IPS-18c (cell line): ENCODE results near the gene OPA1.
"Not testable (repeated sequence)": the region's sequence is repeated elsewhere in the genome, so short reads cannot be mapped to it uniquely, and the experiment has no call there.

ENCODE experiments used
- H3K4me3 ChIP-seq: 2 replicates; pipeline ENCODE4 v1.7.0; 2013; ENCODE audit warnings: low read depth, mild to moderate bottlenecking, low read length, moderate library complexity; ENCODE audit not compliant: insufficient read depth
- H3K9me3 ChIP-seq: one replicate; pipeline ENCODE4 v1.6.1; 2013; ENCODE audit warnings: mild to moderate bottlenecking, low read length, moderate library complexity; ENCODE audit not compliant: control insufficient read depth, insufficient read depth

OPA1 gene

DNA sequence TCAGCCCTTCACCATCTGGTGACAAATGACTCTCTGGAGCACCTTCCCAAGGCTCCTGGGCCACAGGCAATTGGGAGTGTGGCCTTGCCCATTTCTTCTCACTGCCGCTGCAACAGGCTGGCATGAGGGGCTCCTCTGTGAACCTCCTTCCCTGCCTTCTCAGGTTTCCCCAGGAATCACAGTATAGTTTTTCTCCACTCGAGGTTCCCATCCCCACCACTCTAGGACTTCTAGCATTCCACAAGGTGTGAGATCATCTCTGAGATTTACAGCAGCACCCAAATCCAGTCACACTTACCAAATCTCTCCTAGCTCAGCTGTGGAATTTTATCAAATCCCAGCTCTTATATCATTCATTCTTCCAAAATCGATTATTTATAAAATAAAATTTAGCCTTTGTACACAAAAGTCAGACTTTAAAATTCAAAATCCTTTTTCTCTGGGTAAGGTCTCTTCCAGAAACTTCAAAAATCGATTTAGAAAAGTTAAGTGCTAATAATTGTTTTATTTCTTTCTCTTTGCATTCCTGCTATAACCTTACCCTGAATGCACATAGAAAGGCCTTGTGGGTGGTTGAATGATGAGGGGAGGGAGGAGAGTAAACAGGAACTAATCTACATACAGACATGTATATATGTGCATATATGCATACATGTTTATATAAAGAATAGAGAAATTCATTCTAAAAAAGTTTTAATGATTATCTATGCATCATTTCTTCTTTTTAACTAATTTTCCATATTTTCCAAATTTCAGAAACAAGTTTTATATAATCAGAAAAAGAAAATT is 19.4 kb upstream of the OPA1 start:
- H3K4me3 ChIP-seq = no peak overlapping the region
- no peaks in the 10 kb centered on the region for H3K9me3 ChIP-seq

DNA sequence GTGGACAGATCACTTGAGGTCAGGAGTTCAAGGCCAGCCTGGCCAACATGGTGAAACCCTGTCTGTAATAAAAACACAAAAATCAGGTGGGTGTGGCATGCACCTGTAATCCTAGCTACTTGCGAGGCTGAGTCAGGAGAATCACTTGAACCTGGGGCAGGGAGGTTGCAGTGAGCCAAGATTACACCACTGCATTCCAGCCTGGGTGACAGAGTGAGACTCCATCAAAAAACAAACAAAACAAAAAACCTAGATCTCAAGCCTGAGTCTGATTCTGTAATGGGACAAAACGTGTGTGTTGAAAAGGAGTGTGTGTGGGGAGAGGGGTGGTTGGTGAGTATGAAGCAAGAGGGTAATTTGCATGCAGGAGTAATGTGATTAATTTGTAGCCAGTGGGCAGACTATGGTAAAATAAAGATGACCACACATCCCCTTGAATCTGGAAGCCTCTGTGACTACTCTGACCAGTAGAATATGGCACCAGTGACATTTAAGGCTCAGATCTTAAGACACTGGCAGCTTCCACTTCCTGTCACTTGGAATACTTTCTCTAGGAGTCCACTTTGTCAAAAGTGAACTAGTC is 18.4 kb upstream of the OPA1 start:
- Histone ChIP-seq H3K4me3 (no peak overlapping the region), H3K9me3 (no peaks in the 10 kb centered on the region)

DNA sequence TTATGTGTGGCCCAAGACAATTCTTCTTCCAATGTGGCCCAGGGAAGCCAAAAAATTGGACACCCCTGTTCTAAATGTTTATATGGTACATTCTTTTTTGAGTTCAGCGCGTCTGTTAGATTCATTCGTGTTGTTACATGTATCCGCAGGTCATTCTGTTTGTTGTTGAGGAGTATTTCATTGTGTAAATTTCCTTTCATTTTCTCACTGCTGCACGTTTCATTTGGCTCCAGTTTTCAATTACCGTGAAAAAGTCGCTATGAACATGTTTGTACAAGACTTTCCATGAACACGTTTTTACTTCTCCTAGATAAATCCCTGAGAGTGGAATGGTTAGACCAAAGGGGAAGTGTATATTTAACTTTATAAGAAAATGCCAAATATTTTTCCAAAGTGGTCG is 7.5 kb upstream of the OPA1 start:
- Histone ChIP-seq H3K9me3 (no peaks in the 10 kb centered on the region), H3K4me3 (no peak overlapping the region)

DNA sequence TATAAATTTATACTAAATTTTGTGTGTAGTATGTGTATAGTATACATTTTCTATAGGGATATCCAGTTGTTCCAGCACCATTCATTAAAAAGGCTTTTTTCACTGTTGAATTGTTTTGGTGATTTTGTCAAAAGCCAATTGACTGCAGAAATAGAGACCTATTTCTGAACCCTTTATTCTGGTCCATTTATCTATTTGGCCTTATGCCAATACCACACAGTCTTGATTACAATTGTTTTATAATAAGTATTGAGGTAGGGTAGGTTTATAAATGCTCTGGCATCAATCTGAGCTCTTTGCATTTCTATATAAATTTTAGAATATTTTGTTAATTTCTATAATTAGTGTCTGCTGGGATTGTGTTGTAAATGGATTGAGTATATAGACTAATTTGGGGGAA is 6.5 kb upstream of the OPA1 start:
- Histone ChIP-seq H3K4me3 (no peak overlapping the region), H3K9me3 (no peaks in the 10 kb centered on the region)

DNA sequence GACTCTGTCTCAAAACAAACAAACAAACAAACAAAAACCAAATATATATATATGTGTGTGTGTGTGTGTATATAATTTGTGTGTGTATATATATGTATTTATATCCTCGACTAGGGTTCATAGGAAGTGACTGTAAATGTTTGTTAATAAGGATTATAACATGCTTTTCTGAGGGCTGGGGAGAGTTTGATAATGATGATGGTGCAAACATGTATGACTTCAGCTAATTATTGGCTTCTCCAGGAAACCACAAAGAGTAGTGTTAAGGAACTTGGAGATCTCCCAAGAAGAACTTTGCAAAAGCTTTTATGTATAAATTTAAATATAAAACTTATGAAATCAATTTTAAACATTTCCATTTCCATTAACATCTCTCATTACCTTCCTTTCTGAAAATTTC is 3.9 kb upstream of the OPA1 start:
- no peaks in the 10 kb centered on the region for H3K9me3 ChIP-seq

DNA sequence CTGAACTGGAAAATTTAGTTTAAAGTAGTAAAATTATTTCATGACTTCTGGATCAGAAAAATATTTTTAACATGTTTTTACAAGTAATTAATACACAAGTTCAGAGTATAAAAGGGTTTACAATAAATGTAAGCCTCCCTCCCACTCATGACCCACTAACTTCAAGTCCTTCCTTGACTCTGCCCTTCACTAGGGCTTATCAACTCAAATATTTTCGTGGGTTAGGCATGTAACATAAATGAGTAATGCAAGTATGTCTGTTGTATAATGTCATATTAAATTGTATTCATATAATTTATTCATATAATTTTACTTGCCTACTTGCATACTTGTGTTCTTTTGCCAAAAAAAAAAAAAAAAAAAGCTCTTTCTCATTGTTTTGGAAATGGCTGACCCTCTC is 3.4 kb upstream of the OPA1 start:
- H3K4me3 ChIP-seq = no peak overlapping the region
- no peaks in the 10 kb centered on the region for H3K9me3 ChIP-seq

More for the DNA sequence above, 3.9 kb upstream of the OPA1 start:
- H3K4me3 ChIP-seq = no peak overlapping the region

DNA sequence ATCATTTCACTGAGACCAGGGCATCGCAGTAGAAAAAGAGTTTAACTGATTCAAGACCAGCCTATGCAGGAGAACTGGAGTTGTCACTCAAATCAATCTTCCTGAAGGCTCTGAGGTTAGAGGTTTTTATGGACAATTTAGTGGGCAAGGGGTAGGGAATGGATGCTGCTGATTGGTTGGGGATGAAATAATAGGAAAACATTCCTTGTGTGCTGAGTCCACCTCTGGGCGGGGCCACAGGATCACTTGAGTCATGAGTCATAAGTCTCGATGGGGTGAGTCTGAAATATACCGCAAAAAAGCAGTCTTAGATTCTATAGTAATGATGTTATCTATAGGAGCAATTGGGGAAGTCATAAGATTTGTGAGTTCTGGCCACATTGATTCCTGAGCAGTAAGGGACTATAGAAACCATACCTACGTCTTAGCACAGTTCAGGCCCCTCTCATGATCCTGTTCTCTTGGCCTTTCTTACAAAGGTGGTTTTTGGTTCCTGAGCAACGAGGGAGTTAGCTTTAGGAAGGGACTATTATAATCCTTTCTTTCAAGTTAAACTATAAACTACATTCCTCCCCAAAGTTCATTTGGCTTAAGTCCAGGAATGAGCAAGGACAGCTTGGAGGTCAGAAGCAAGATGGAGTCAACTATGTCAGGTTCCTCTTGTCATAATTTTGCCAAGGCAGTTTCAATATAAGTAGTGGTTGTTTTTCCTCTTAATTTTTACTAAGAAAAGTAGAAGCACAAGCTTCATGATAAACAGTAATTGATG is 2.7 kb upstream of the OPA1 start:
- H3K4me3 ChIP-seq = no peak overlapping the region
- H3K9me3 ChIP-seq = no peaks in the 10 kb centered on the region

DNA sequence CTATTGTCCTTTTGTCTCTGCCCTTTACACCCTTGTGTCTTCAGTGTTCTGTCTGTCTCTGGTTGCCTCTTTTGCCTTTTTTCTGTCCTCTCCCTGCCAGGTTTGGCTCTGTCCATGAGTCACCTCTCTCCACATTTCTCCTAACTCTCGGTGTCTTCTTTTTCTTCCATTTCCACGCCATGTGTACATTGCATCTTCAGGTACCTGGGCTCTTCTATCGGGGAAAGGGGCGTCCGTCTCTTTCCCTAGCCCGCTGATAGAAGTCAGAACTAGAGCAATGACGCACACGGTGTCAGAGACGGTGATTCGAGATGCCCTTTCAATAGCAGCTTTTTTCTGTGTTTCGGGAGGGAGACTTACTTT is 641 bp downstream of the OPA1 start:
- peak overlapping the region; percentile 79 for H3K4me3 ChIP-seq
- no peaks in the 10 kb centered on the region for H3K9me3 ChIP-seq

DNA sequence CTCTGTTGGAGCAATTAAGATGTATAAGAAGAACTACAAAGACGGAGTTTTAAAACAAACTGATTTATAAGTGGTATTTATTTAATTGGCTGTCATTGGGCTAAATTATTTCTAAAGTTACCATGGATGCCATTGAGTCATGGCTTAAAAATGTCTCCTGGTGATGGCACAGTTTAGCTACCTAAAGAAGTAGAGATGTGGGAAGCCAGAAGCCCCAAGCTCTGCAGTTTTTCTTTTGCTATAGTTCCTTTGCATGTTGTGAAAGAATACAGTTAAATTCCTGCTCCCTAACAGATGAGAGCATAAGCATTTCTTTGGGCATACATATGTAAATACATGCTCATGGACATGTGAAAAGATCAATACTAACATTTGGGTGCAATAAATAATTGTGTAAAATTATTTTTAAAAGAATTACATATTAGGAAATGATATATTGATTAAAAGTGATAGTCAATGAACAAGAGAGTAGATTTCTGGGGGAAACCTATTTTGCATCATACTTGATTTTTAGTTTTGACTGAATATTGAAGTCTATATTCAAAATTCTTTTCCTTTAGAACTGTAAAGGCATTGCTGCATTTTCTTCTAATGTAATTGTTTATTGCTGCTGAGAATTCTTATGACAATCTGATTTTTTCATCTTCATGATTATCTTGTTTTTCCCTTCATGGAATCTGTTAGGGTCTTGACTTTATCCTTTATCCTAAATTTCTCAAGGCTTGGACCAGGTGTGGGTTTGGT is 2.1 kb downstream of the OPA1 start:
- H3K4me3 ChIP-seq = no peak overlapping the region
- H3K9me3 ChIP-seq = no peaks in the 10 kb centered on the region

DNA sequence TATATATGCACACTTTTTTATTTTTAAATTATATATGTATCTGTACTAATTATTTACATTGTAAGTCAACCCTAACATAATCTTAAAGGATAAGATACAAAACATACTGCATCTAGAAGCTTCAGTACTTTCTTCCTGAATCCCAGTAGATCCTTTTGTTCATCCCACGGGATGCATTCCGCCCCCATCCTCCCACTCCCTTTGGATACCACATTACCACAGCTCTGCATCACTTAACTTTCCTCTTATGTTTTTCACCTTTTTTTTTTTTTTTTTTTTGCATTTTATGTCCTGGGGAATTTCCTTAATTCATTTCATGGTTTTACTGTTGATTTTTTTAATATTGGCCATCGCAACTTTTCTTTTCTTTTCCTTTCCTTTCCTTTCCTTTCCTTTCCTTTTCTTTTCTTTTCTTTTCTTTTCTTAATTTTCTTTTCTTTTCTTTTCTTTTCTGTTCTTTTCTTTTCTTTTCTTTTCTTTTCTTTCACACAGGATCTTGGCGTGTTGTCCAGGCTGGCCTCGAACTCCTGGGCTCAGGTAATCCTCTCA is 3.0 kb downstream of the OPA1 start:
- Histone ChIP-seq H3K4me3 (no peak overlapping the region), H3K9me3 (no peaks in the 10 kb centered on the region)

DNA sequence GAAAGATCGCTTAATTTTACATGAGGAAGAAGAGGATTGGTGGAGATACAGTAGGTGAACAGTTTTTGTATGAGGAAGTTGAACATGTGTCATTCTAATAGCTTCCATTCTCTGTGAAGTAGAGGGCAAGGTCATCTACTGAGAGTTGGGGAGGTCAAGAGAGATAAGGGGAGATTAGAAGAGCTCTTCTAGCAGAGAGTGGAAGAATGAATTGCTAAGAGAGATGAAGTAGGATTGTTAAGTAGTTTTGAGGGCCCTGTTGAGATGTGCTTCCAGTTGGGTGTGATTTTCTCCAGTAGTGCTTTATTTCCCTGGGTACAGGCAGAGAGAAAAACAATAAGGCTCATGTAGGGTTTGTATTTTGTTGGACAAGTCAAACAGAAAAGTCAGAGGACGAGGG is 5.2 kb downstream of the OPA1 start:
- H3K4me3 ChIP-seq = no peak overlapping the region
- H3K9me3 ChIP-seq = no peaks in the 10 kb centered on the region

DNA sequence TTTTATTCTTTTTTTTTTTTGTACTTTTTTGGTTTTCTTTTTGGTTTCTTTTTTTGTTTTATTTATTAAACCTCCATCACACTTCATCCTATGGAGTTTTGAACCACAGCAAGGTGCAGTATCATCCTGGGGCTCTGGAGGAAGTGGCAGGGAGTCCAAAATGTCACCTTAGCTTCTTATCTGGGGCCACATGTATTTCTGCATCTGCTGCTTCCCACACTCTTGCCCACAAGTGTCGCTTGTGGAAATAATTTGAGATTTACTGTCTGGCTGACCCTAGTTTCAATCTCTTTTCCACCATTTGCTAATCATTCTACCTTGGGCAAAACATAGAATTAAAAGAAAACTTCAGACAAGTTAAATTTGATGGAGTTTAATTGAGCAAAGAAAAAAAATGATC is 6.4 kb downstream of the OPA1 start:
- Histone ChIP-seq H3K9me3 (no peaks in the 10 kb centered on the region), H3K4me3 (no peak overlapping the region)

DNA sequence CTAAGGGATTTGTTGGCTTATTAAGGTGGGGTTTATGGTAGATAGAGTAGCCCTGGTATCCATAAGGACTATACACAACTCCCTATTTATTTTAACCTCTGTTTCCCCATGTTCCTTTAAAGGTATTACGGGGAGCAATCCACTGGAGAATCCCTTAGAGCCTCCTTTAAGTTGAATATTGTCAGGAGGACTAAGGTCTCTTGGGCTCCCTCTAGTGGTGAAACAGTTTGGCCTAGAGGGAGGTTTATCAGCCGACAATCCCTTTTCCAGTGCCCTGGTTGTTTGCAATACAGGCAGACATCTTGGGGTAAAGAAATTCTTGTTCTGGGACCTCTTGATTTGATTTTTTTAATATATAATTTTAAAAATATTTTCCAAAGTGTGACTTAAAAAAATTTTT is 12.9 kb downstream of the OPA1 start:
- no peaks in the 10 kb centered on the region for H3K9me3 ChIP-seq
- no peak overlapping the region for H3K4me3 ChIP-seq

DNA sequence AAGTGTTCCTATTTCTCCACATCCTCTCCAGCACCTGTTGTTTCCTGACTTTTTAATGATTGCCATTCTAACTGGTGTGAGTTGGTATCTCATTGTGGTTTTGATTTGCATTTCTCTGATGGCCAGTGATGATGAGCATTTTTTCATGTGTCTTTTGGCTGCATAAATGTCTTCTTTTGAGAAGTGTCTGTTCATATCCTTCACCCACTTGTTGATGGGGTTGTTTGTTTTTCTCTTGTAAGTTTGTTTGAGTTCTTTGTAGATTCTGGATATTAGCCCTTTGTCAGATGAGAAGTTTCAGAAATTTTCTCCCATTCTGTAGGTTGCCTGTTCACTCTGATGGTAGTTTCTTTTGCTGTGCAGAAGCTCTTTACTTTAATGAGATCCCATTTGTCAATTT is 13.9 kb downstream of the OPA1 start:
- not testable (repeated sequence) for H3K9me3 ChIP-seq, H3K4me3 ChIP-seq

DNA sequence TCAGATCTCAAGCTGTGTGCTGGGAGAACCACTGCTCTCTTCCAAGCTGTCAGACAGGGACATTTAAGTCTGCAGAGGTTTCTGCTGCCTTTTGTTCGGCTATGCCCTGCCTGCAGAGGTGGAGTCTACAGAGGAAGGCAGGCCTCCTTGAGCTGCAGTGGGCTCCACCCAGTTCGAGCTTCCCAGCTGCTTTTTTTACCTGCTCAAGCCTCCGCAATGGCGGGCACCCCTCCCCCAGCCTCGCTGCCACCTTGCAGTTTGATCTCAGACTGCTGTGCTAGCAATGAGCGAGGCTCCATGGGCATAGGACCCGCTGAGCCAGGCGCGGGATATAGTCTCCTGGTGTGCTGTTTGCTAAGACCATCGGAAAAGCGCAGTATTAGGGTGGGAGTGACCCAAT is 17.5 kb downstream of the OPA1 start:
- not testable (repeated sequence) for H3K9me3 ChIP-seq, H3K4me3 ChIP-seq

DNA sequence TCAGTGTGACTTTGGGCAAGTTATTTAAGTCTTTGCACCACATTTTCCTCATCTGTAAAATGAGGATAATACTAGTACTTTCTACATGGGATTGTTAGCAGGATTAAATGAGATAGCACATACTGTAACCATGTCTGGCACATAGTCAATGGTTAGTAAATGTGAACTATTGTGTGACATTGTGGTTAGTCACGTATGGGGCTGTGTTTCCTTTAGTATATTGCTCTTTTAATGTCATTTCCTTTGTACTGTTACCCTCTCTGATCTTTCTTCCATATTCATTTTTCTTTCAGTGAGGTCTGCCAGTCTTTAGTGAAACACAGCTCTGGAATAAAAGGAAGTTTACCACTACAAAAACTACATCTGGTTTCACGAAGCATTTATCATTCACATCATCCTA is 21.4 kb downstream of the OPA1 start:
- Histone ChIP-seq H3K4me3 (no peak overlapping the region), H3K9me3 (no peaks in the 10 kb centered on the region)

DNA sequence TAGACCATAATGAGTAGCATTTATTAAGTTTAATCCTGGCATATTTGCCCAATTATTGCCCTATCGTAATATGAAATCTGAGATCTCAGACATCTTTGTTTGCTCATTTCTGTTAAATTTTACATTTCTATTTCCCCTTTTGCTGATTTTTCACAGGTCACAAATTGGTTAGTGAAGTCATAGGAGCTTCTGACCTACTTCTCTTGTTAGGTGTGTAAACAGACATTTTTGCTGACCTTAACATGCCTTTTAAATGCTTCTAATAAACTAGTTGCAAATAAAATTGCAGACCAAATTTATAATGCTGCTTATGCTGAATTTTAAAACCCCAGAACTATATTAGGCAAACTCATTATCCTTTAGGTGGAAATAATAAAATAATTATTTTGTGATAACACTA is 24.6 kb downstream of the OPA1 start:
- no peak overlapping the region for H3K4me3 ChIP-seq
- no peaks in the 10 kb centered on the region for H3K9me3 ChIP-seq
